Measurements from ENCODE around the gene TLK1.

TLK1 gene

DNA sequence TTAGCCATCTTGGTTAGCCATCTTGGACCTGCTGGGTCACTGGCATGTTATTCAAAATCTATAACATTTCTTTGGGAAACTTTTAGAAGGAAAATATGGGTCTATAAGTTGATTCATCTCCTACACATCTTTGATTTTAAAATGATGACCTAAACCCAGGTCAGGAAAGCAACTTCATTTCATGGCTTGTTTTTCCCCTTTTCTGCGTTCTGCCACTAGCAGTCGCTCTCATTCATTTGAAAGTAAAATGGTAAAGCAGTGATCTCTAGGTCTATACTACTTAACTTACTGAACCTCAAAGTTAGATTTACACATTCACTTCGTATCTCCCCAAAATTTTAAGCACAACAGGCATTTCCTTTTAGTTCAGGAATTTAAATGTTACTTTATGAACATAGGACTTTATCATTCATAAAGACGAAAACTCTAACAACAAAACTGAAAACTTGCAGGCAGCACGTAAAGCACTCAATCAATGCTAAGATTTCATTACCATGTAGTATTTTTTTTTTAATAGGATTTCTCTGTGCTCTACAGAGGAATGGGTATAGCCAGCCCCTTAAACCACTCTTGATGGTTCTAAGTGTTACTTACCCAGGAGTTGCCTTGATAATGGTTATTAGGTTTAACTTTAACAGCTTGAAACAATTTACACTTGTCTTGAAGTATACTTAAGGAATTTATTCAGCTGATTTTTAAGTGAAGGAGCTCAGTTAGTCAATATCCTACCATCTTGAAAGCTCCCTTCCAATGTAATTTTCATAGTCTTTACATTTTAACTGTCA is 169.1 kb downstream of the TLK1 start:
- DNase-seq: no peak

DNA sequence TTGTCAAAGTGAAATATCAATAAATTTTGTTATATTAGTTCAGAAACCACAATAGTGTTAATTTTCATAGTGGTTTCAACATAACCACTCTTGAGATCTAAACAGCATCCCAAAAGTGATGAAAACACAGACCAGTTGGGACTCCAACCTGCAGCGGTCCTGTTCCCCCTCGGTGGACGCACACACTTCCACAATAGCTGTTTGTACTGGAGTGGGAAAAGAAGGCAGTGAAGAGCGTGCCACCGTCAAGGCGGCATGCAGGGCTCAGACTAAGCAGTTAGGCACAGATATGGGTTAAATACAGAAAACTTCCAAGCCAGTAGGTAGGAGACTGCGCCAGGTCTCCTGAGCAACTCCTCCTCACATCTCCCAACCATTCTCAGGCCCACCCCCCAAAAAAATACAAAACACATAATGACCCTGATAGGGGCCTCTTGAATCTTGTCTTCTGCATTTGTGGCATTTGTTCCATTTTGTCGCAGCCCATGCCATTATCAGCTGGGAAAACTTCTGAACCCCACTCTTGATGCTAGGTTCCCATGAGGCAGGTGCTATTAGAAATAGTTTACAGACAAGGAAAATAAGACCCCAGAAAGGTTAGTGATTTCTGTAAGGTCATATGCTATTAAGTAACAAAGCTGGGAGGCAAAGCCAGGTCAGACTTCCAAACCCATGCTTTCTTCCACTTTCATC is 174.0 kb downstream of the TLK1 start:
- no peak for DNase-seq

DNA sequence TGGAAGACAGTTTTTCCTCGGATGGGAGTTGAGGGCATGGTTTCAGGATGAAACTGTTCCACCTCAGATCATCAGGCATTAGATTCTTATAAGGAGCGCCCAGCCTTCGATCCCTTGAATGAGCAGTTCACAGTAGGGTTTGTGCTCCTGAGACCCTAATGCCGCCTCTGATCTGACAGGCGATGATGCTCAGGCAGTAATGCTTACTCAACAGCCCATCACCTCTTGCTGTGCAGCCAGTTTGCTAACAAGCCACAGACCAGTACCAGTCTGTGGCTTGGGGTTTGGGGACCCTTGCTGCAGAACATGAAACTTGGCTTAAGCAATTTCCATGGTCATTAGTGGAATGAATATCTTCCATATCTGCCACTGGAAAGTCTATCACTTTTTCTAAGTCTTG is 175.3 kb downstream of the TLK1 start:
- DNase-seq: no peak

GRCh38 chr2:170984079-170984478 is 176.6 kb downstream of the TLK1 start:
- DNase-seq: no peak

DNA sequence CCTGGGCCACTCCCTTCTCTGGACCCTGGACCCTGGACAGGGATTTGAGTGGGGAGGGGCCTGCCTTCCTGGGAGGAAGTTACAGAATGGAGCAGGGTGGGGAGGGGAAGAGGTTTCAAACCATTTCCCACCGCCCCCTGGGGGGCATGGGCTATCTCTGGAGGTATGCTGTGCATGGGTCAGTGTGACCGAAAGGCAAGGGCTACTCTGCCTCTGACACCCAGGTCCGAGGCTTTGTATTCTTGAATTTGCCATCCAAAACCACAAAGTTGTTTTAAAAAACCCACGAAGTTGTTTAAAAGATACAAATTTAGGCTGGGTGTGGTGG is 184.8 kb downstream of the TLK1 start:
- no peak for DNase-seq

DNA sequence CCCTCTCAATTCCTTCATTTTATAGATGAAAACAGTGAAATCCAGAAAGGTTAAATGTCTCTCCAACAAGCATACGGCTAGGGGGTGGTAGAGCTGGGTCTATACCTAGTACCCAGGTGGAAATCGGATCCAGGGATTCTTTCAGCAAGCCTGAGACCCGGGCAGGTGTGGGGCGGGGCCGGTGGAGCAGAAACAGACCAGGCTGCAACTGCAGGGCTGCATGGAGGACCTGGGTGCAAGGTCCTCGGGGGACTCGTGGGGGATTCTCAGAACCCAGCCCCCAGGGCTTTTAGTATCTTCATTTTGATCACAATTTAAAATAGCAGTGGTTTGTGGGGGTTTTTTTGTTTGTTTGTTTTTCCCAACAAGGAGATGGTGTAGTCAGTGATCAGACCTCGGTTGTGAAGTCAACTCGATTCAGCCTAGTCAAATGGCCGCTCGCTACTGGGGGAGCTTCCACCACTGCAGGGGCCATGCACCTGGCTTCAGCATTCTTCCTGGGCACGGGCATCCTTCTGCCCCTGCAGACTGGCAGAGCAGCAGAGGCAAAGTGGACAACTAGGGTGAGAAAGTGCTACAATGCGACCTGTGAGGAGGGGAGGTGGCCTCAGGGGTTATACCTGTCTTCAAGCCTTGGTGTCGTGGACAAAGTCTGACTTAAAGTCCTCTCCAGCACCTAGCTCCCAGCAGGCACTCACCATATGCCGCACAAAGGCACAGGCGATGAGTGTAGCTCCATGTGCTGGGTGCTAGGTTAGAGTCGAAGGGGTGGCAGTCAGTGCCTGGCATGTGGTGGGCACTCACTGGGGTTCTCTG is 185.4 kb downstream of the TLK1 start:
- no peak for DNase-seq

DNA sequence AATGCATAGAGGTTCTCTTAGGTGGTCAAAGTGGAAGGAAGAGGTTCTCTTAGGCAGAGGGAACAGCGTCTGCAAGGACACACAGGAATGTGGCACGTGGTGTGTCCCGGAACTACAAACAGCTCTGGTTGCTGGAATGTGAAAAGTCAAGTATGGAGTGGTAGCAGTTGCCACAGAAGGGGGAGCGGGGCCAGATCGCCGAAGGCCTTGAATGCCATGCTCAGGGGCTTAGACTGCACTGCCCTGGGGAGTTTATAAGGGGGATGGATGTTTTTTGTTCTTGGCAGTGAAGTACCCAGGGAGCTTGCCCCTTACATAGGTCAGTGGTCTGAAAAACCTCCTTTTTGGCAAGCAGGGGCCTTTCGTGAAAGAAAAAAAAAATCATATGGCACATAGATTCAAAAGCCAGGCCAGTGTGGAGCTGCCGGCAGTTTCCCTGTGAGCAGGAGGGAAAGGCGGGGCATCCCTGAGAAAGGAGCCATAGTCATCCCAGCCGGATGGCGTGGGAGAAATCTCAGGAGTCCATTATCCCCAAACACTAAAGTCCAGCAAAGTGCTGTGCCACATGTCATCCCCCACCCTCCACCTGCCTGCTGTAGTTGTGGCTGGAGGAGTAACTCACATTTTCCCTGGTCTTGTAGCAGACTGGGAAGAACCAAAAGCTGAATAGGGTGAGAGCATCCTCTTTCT is 186.2 kb downstream of the TLK1 start:
- DNase-seq: no peak

GRCh38 chr2:170973492-170974303 is 187.0 kb downstream of the TLK1 start:
- DNase-seq: peak; percentile 18

DNA sequence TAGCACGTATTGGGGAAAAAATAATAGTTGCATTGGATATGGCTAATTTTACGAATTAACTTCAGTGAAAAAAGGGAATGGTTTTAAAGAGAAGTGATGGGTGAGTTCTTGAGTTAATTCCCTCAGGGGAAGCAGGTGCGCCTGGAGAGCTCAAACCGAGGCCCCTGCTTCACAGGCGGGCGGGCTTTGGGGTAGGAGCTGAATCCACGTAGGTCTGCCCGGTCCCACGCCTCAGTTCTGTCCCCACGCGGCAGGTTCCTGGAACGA is 187.5 kb downstream of the TLK1 start:
- no peak for DNase-seq

GRCh38 chr2:170972296-170973224 is 188.1 kb downstream of the TLK1 start:
- no peak for DNase-seq

- DNase-seq: no peak
These were observed 189.6 kb downstream of the TLK1 start for GRCh38 chr2:170971071-170971470.

GRCh38 chr2:170969872-170970496 is 190.7 kb downstream of the TLK1 start:
- DNase-seq: no peak

DNA sequence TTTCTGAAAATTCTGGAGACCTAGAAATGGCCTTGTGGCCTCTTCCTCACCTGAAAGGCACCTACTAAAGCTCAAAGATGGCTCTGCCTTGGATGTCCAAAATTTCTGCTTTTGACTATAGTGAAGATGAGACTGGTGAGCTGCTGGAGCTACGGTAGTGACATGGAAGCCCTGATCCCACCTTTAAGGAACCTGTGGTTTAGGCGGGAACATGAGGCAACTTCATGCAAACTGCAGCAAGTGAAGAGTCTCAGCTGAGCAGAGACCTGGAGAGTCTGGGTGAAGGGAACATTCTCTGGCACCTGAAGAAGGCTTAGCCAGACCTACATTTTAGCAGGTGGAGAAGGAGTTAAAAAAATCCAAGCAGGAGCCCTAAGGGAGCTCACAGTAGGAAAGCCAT is 191.7 kb downstream of the TLK1 start:
- DNase-seq: no peak

DNA sequence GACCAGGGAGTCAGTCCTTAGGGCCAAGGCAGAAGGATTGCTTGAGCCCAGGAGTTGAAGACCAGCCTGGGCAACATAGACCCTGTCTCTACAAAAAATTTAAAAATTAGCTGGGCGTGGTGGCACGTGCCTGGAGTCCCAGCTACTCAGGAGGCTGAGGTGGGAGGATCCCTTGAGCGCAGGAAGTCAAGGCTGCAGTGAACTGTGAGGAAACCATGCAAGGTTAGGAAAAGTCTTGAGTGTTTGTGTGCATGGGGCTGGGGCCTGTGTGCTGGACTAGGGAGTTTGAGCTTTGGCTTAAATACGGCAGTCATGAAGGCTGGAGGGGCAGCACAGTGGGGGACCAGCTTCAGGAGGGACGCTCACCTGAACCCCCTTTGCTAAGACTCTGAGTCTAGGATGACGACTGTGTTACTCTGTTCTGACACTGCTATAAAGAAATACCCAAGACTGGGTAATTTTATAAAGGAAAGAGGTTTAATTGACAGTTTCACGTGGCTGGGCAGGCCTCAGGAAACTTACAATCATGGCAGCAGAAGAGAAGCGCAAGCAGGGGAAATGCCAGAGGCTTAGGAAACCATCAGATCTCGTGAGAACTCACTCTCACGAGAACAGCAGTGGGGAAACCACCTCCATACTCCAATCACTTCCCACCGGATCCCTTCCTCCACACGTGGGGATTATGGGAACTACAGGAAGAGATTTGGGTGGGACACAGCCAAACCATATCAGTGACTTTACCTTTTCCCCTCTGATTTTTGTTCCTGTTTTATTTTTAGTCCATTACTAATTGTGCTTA is 192.3 kb downstream of the TLK1 start:
- DNase-seq: no peak

DNA sequence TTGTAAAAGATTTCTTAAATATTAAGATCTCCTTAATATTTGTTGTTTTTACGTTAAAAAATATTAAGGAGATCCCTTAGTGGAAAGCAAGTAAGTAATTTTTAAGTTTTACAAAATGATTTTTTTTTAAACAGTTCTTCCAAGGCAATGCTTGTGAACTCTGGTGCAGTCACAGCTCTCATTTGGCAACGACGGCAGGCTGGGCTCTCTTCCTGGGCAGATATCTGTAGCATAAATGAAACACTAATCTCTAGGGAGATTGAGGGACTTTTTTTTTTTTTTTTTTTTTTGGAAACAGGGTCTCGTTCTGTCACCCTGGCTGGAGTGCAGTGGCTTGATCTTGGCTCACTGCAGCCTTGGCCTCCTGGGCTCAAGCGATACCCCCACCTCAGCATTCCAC is 193.1 kb downstream of the TLK1 start:
- DNase-seq: no peak

- no peak for DNase-seq
These were observed 193.9 kb downstream of the TLK1 start for GRCh38 chr2:170966648-170967396.

- no peak for DNase-seq
These were observed 195.1 kb downstream of the TLK1 start for GRCh38 chr2:170965446-170966225.

GRCh38 chr2:170963386-170963785 is 197.3 kb downstream of the TLK1 start:
- no peak for DNase-seq

DNA sequence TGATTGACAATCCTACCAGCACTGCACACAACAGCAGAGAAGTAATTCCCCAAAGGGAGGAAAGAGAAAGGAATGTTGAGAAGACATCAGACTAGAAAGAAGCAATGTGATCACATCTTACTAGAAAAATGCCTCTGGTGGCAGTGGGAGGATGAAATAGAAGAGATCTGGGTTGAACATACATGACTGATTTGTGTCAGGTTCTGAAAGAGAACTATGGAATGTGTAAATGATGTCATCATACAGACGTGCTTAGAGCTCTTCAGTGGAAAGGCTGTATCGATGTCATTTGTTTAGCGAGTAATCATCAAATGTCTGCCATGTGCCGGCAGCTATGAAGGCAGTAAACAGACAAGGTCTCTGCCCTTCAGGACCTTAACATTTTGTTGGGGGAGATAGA is 206.8 kb downstream of the TLK1 start:
- DNase-seq: no peak

Measured in NK-92 treated with Interleukin-12 subunit alpha and Interleukin-12 subunit beta, amount 100 ng/mL, for 24 hours (cell line).